Measurements from ENCODE around the gene ERICH4.

The ERICH4 gene

GRCh38 chr19:41435936-41436673 is 6.9 kb upstream of the ERICH4 start:
- DNase-seq: no peak

GRCh38 chr19:41436674-41436951 is 6.3 kb upstream of the ERICH4 start:
- DNase-seq: no peak

- no peak for DNase-seq
Observed at GRCh38 chr19:41437944-41438574, 4.9 kb upstream of the ERICH4 start.

- peak; percentile 97 to 98 for DNase-seq
Observed at GRCh38 chr19:41439441-41440222, 3.3 kb upstream of the ERICH4 start, which contains the start of gene DMAC2. Gene DMAC2, minus strand, starts transcription at chr19:41439912. Its CDS starts 13 bp downstream, at chr19:41439899.

- DNase-seq: no peak
Observed at GRCh38 chr19:41441321-41441945, 1.5 kb upstream of the ERICH4 start.

- no peak for DNase-seq
Observed at GRCh38 chr19:41443813-41444455, 978 bp downstream of the ERICH4 start.

GRCh38 chr19:41445575-41445974 is 2.6 kb downstream of the ERICH4 start:
- DNase-seq: no peak

GRCh38 chr19:41447732-41448332 is 4.9 kb downstream of the ERICH4 start:
- no peak for DNase-seq

- DNase-seq: peak; percentile 53 to 64
Observed at GRCh38 chr19:41449079-41449864, 6.3 kb downstream of the ERICH4 start.

- no peak for DNase-seq
Observed at GRCh38 chr19:41449865-41450178, 6.9 kb downstream of the ERICH4 start.

- no peak for DNase-seq
Observed at GRCh38 chr19:41452584-41453275, 9.8 kb downstream of the ERICH4 start.

GRCh38 chr19:41455936-41456335 is 13.0 kb downstream of the ERICH4 start:
- no peak for DNase-seq

- no peak for DNase-seq
Observed at GRCh38 chr19:41456342-41456918, 13.5 kb downstream of the ERICH4 start.

- no peak for DNase-seq
Observed at GRCh38 chr19:41457241-41457640, 14.3 kb downstream of the ERICH4 start.

- DNase-seq: no peak
Observed at GRCh38 chr19:41462497-41462896, 19.5 kb downstream of the ERICH4 start.

GRCh38 chr19:41463257-41464256 is 20.6 kb downstream of the ERICH4 start:
- peak in 1 of 2 experiments; percentile 10 for DNase-seq

- no peak for DNase-seq
Observed at GRCh38 chr19:41476583-41476982, 33.6 kb downstream of the ERICH4 start.

GRCh38 chr19:41478171-41478570 is 35.2 kb downstream of the ERICH4 start:
- DNase-seq: no peak
